ENCODE results near the gene SYCP2.

The SYCP2 gene

DNA sequence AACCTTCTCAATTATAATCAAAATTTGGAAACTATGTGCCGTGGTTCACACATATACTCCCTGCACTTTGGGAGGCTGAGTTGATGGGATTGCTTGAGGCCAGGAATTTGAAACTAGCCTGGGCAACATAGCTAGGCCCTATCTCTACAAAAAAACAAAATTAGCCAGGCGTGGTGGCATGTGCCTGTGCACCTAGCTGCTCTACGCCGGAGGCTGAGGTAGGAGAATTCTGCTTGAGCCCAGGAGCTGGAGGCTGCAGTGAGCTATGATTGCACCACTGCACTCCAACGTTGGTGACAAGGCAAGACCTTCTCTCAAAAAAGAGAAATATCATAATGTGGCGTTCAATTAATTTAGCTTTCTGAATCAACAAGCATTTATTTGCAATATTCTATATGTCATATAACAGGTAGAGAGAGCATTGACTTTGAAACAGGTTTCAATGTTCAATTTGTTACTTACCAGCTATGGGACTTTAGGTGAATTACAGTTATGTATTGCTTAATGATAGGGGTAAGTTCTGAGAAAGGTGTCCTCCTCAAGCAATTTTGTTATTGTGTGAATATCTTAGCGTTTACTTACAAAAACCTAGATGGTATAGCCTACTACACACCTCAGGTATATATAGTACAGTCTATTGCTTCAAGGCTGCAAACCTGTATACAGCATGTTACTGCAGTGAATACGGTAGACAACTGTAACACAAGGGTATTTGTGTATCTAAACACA, 2.2 kb upstream of the SYCP2 start:
- intact Hi-C loops (cut with DNase I; ENCODE audit: low total_unique reads): no loop called here
- Histone ChIP-seq H3K4me1 (peaks cover 3 to 36% (median 35%) of the 10 kb centered on the region in 4 donors), H3K27ac (no peak overlapping the region), H3K27me3 (no peaks in the 10 kb centered on the region), H3K9me3 (no peaks in the 10 kb centered on the region), H3K36me3 (no peaks in the 10 kb centered on the region), H3K4me3 (no peak overlapping the region)
- no peak for DNase-seq
- TF ChIP-seq, protein P1, sequence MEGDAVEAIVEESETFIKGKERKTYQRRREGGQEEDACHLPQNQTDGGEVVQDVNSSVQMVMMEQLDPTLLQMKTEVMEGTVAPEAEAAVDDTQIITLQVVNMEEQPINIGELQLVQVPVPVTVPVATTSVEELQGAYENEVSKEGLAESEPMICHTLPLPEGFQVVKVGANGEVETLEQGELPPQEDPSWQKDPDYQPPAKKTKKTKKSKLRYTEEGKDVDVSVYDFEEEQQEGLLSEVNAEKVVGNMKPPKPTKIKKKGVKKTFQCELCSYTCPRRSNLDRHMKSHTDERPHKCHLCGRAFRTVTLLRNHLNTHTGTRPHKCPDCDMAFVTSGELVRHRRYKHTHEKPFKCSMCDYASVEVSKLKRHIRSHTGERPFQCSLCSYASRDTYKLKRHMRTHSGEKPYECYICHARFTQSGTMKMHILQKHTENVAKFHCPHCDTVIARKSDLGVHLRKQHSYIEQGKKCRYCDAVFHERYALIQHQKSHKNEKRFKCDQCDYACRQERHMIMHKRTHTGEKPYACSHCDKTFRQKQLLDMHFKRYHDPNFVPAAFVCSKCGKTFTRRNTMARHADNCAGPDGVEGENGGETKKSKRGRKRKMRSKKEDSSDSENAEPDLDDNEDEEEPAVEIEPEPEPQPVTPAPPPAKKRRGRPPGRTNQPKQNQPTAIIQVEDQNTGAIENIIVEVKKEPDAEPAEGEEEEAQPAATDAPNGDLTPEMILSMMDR (IDR thresholded peaks at IDR 0.05): no peak

DNA sequence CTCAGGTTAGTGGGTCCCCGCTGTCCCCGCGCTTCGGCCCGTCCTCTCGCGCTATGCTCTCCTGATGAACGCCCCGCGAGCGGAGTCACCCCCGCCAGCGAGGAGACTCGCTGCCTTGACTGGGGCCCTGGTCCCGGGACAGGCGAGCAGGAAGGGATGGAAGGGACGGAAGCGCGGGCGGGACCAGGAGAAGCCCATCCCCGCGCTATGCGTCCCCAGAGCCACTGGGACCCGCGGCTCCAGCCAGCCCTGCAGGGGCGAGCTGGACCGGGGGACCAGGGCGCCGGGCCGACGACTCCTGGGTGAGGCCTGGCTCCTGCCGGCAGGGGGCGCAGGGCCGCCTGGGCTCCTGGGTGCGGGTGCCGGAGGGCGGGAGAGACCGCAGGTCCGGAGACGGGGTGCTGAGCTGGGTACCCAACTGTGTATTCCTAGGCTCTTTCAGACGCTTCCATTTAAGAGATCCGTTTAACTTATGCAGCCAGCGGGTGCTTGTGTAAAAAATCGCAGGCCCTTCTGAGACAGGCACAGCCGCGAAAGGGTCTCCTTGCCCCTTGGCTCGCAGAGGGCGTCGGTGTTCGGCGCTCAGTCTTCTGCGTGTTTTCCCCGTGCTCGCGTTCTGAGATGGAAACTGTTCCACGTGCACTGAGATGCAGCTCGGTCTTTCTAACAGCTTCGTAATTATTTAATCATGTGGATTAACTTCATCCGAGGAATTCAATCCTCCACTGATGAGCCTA, 580 bp upstream of the SYCP2 start:
- peaks cover 3 to 32% (median 30%) of the 10 kb centered on the region in 4 donors for H3K4me1 ChIP-seq
- DNase-seq: peak; percentile 68 to 84
- no peaks in the 10 kb centered on the region for H3K27me3 ChIP-seq
- TF ChIP-seq, protein P1 (IDR thresholded peaks at IDR 0.05): peak; percentile 89 to 97
- H3K36me3 ChIP-seq: no peaks in the 10 kb centered on the region
- intact Hi-C loops (cut with DNase I; ENCODE audit: low total_unique reads): no loop called here
- H3K9me3 ChIP-seq: no peaks in the 10 kb centered on the region
- peak overlapping the region; percentile 76 to 78 for H3K4me3 ChIP-seq
- peak overlapping the region; percentile 66 to 85 for H3K27ac ChIP-seq

DNA sequence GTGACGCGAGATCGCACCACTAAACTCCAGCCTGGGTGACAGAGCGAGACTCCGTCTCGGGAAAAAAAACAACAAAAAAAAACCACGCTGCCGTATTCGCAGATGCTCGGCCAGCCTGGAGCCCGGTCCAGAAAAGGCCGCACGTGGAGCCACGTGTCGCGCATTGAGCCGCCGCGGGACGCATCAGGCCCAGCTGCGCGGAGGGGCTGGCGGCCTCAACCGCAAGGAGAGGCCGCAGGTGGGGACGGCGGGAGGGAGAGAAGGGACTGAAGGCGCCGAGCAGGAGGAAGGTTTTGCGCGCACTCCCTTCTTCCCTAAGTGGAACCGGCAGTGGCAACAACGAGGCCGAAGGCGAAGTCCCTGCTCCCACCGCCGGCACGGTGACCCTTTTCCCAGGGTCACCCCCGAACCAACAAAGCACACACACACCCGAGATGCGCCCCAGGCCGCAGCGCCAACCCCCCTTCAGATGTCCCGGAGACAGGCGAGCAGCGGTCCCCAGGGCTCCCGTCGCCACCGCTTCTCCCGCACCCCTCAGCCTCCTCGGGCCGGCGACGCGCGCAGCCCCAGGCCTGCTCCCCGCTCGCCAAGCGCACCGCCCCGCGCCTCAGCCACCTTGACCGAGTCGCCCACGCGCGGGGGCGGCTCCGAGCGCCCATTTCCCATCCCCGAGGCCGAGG, 681 bp downstream of the SYCP2 start:
- DNase-seq: peak in 1 of 2 donors; percentile 56
- Histone ChIP-seq H3K4me1 (peaks cover 0 to 19% (median 18%) of the 10 kb centered on the region in 4 donors), H3K27ac (no peak overlapping the region), H3K9me3 (no peaks in the 10 kb centered on the region), H3K4me3 (peak overlapping the region; percentile 76 to 78), H3K36me3 (no peaks in the 10 kb centered on the region), H3K27me3 (no peaks in the 10 kb centered on the region)
- TF ChIP-seq, protein P1 (IDR thresholded peaks at IDR 0.05): no peak
- intact Hi-C loops (cut with DNase I; ENCODE audit: low total_unique reads): no loop called here

DNA sequence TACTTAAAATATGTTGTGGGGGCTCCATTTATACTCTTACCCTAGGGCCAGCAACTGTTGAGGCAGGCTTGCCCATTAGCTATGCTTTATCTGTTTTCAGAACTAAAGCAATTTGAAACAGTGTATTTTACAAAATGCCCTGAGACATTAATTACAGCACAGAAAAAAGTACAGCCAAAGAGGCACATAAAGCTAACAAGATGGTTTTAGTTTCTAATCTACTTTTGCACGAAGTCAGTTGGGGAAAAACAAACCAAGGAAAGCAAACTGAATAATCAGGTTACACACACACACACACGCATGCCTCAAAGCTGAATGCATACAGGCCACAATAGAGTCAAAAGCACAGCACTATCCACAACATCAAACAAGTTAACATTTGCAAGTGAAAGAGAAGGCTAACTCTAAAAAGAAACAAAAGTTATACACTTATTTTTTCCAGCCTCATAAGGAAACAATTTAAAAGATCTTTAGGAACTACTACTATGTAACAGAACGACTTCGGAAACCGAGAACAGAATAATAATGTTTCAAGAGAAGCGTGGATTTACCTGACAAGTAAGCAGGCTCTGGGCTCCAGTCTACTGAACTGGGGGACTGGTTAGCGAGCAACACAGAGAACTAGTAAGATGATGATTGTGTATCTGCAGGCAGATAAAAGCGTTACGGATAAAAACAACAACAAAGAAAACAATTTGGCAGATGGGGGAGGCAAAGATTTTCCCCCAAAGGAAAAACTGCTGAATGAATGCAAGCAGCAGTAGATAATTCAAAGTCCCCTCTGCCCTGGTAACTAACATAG, 1.7 kb downstream of the SYCP2 start:
- intact Hi-C loops (cut with DNase I; ENCODE audit: low total_unique reads): no loop called here
- Histone ChIP-seq H3K27me3 (no peaks in the 10 kb centered on the region), H3K4me1 (peaks cover 0 to 10% (median 8%) of the 10 kb centered on the region in 4 donors), H3K36me3 (no peaks in the 10 kb centered on the region), H3K27ac (no peak overlapping the region), H3K4me3 (no peak overlapping the region), H3K9me3 (no peaks in the 10 kb centered on the region)
- DNase-seq: no peak
- TF ChIP-seq, protein P1 (IDR thresholded peaks at IDR 0.05): no peak

- intact Hi-C loops (cut with DNase I; ENCODE audit: low total_unique reads): no loop called here
- Histone ChIP-seq H3K9me3 (no peaks in the 10 kb centered on the region), H3K27ac (no peak overlapping the region), H3K4me3 (no peak overlapping the region), H3K36me3 (no peaks in the 10 kb centered on the region), H3K27me3 (no peaks in the 10 kb centered on the region), H3K4me1 (no peaks in the 10 kb centered on the region)
- DNase-seq: no peak
- TF ChIP-seq, protein P1 (IDR thresholded peaks at IDR 0.05): no peak
Measured at GRCh38 chr20:59925899-59926298, 7.5 kb downstream of the SYCP2 start.
